H9 (cell line): Measurements from ENCODE around the gene KLHL15. TPM values are rescaled to one million over a fixed set of nuclear protein-coding genes. Genes with fewer than 3 reads are reported as not detected.

Experiments
- DNase-seq: peaks from one replicate; pipeline ENCODE4 v3.0.0-alpha.2; 2017
- H2AFZ ChIP-seq: one replicate; pipeline ENCODE4 v1.6.1; 2013; ENCODE audit warnings: mild to moderate bottlenecking, low read length, control low read depth, moderate library complexity
- H2AK5ac ChIP-seq: 2 replicates; pipeline ENCODE4 v1.6.1; 2013; ENCODE audit warnings: low read length, control low read depth, mixed read lengths; ENCODE audit not compliant: insufficient read length
- H2BK120ac ChIP-seq: one replicate; pipeline ENCODE4 v1.6.1; 2013; ENCODE audit warnings: low read depth, mild to moderate bottlenecking, low read length, control low read depth, inconsistent platforms; ENCODE audit not compliant: poor library complexity, severe bottlenecking
- H2BK12ac ChIP-seq: 2 replicates; pipeline ENCODE4 v1.6.1; 2013; ENCODE audit warnings: low read length, control low read depth, mixed read lengths, low read depth; ENCODE audit not compliant: insufficient read length
- H2BK15ac ChIP-seq: 2 replicates; pipeline ENCODE4 v1.6.1; 2013; ENCODE audit warnings: low read depth, low read length, control low read depth
- H2BK20ac ChIP-seq: one replicate; pipeline ENCODE4 v1.6.1; 2013; ENCODE audit warnings: low read depth, mild to moderate bottlenecking, low read length, control low read depth, inconsistent platforms; ENCODE audit not compliant: poor library complexity, severe bottlenecking
- H2BK5ac ChIP-seq: 2 replicates; pipeline ENCODE4 v1.6.1; 2013; ENCODE audit warnings: low read length, control low read depth, mixed read lengths; ENCODE audit not compliant: insufficient read length
- H3K14ac ChIP-seq: 2 replicates; pipeline ENCODE4 v1.6.1; 2013; ENCODE audit warnings: low read length, control low read depth; ENCODE audit not compliant: insufficient read depth
- H3K18ac ChIP-seq: 2 replicates; pipeline ENCODE4 v1.6.1; 2013; ENCODE audit warnings: low read depth, mild to moderate bottlenecking, mixed read lengths, low read length, control low read depth; ENCODE audit not compliant: insufficient read length
- H3K23ac ChIP-seq: 2 replicates; pipeline ENCODE4 v1.6.1; 2013; ENCODE audit warnings: low read length, control low read depth, mixed read lengths, low read depth; ENCODE audit not compliant: insufficient read length
- H3K23me2 ChIP-seq: 2 replicates; pipeline ENCODE4 v1.6.1; 2013; ENCODE audit warnings: low read depth, mild to moderate bottlenecking, mixed read lengths, low read length, control low read depth; ENCODE audit not compliant: insufficient read length, poor library complexity, severe bottlenecking
- H3K27ac ChIP-seq: 2 replicates; pipeline ENCODE4 v1.5.1; 2013; ENCODE audit warnings: low read length, control low read depth, mixed read lengths, low read depth; ENCODE audit not compliant: insufficient read length
- H3K27me3 ChIP-seq: 2 replicates; pipeline ENCODE4 v1.6.1; 2013; ENCODE audit warnings: low read length, control low read depth, inconsistent platforms; ENCODE audit not compliant: insufficient read depth
- H3K4ac ChIP-seq: 2 replicates; pipeline ENCODE4 v1.6.1; 2013; ENCODE audit warnings: low read depth, mild to moderate bottlenecking, control low read depth, inconsistent platforms, low read length, moderate library complexity
- H3K4me1 ChIP-seq: 2 replicates; pipeline ENCODE4 v1.6.1; 2013; ENCODE audit warnings: low read length, control low read depth, inconsistent platforms; ENCODE audit not compliant: insufficient read depth
- H3K4me2 ChIP-seq: 2 replicates; pipeline ENCODE4 v1.6.1; 2013; ENCODE audit warnings: low read length, control low read depth, mixed read lengths; ENCODE audit not compliant: insufficient read length, insufficient read depth
- H3K56ac ChIP-seq: 2 replicates; pipeline ENCODE4 v1.6.1; 2013; ENCODE audit warnings: low read depth, mild to moderate bottlenecking, mixed read lengths, low read length, control low read depth; ENCODE audit not compliant: insufficient read length
- H3K79me1 ChIP-seq: 2 replicates; pipeline ENCODE4 v1.6.1; 2013; ENCODE audit warnings: low read depth, mild to moderate bottlenecking, moderate library complexity, low read length, control low read depth, inconsistent platforms; ENCODE audit not compliant: insufficient read depth, poor library complexity, severe bottlenecking
- H3K79me2 ChIP-seq: 2 replicates; pipeline ENCODE4 v1.6.1; 2013; ENCODE audit warnings: low read length, control low read depth, inconsistent platforms; ENCODE audit not compliant: insufficient read depth
- H3K9ac ChIP-seq: 2 replicates; pipeline ENCODE4 v1.6.1; 2013; ENCODE audit warnings: low read length, control low read depth, mixed read lengths; ENCODE audit not compliant: insufficient read length; ENCODE audit errors: extremely low read depth
- H3K9me3 ChIP-seq: one replicate; pipeline ENCODE4 v1.6.1; 2013; ENCODE audit warnings: low read depth, low read length, inconsistent platforms; ENCODE audit not compliant: control insufficient read depth
- H3T11ph ChIP-seq: one replicate; pipeline ENCODE4 v1.6.1; 2013; ENCODE audit warnings: mild to moderate bottlenecking, low read length, control low read depth, inconsistent platforms
- H4K20me1 ChIP-seq: one replicate; pipeline ENCODE4 v1.6.1; 2013; ENCODE audit not compliant: control insufficient read depth, insufficient read length, insufficient read depth
- H4K5ac ChIP-seq: 2 replicates; pipeline ENCODE4 v1.6.1; 2013; ENCODE audit warnings: low read depth, mild to moderate bottlenecking, mixed read lengths, low read length, control low read depth; ENCODE audit not compliant: insufficient read length
- H4K8ac ChIP-seq: replicated peaks from 2 replicates; pipeline ENCODE4 v1.6.1; 2013; ENCODE audit warnings: low read length, control low read depth, mixed read lengths, low read depth; ENCODE audit not compliant: insufficient read length
- H4K91ac ChIP-seq: 2 replicates; pipeline ENCODE4 v1.6.1; 2013; ENCODE audit warnings: low read depth, mild to moderate bottlenecking, moderate library complexity, mixed read lengths, low read length, control low read depth; ENCODE audit not compliant: insufficient read length
- H3K27ac Mint-ChIP-seq, 3 experiments: 2 replicates in 2 of 3; 3 replicates in 1 of 3; pipeline ENCODE4 v1.8.0; 2020 to 2021; ENCODE audit warnings: mixed read lengths in 3 of 3, mild to moderate bottlenecking in 1 of 3, moderate library complexity in 1 of 3
- H3K27me3 Mint-ChIP-seq: 2 replicates; pipeline ENCODE4 v1.8.0; 2021; ENCODE audit warnings: low read depth, mild to moderate bottlenecking, moderate library complexity, mixed read lengths
- H3K36me3 Mint-ChIP-seq, 3 experiments: 2 replicates in 2 of 3; 3 replicates in 1 of 3; pipeline ENCODE4 v1.8.0; 2020 to 2021; ENCODE audit warnings: low read depth in 3 of 3, mixed read lengths in 3 of 3; ENCODE audit not compliant: insufficient read depth in 1 of 3
- H3K4me1 Mint-ChIP-seq, 2 experiments: 2 replicates each; pipeline ENCODE4 v1.8.0; 2020; ENCODE audit warnings: mixed read lengths in 2 of 2
- H3K4me3 Mint-ChIP-seq, 2 experiments: 2 replicates in 1 of 2; 3 replicates in 1 of 2; pipeline ENCODE4 v1.8.0; 2020 to 2021; ENCODE audit warnings: mild to moderate bottlenecking in 2 of 2, mixed read lengths in 2 of 2, moderate library complexity in 1 of 2
- H3K9me3 Mint-ChIP-seq, 2 experiments: 2 replicates in 1 of 2; 3 replicates in 1 of 2; pipeline ENCODE4 v1.8.0; 2020; ENCODE audit warnings: mild to moderate bottlenecking in 2 of 2, mixed read lengths in 2 of 2, moderate library complexity in 1 of 2
- WGBS: extraction: QIAGEN DNeasy Blood & Tissue Kit; methylation state at CpG from one replicate; pipeline ENCODE4 v1.1.7; 2013; ENCODE audit warnings: missing lambda C conversion rate, low lambda C conversion rate, mixed read lengths; ENCODE audit not compliant: insufficient read length; ENCODE audit errors: extremely low coverage; 5-methylcytosine and 5-hydroxymethylcytosine counted together
- total RNA-seq: library from RNA; stranded (reverse); gene quantifications from 2 replicates; pipeline ENCODE4 v1.2.1, GENCODE V29; 2021
- TF ChIP-seq, protein P1 (sequence below): fragments of 200-600 bp; sonication (generic); conservative IDR thresholded peaks from 3 replicates; pipeline ENCODE4 v1.8.0; 2021; ENCODE audit warnings: antibody characterized with exemption, mild to moderate bottlenecking

Gene KLHL15
- total RNA-seq, 1 experiment from 2014 or later = 19.0 TPM

DNA sequence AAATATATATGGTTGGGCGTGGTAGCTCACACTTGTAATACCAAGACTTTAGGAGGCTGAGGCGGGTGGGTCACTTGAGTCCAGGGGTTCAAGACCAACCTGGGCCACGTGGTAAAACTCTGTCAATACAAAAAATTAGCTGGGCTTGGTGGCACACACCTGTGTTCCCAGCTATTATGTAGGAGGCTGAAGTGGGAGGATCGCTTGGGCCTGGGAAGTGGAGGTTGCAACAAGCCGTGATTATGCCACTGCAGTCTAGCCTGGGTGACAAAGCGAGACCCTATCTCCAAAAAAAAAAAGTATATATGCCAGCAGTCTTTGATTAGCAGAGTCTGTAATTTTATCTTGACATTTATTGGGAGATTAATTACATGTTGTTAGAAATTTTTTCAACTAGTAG lies 36.5 kb upstream of the KLHL15 start:
- Histone ChIP-seq H2AK5ac (no peak overlapping the region), H3K79me2 (no peaks in the 10 kb centered on the region; the same call in 1 of the 2 replicates), H3K23ac (no peak overlapping the region), H3K23me2 (no peaks in the 10 kb centered on the region), H2AFZ (no peak overlapping the region), H4K8ac (no peak overlapping the region), H4K91ac (no peak overlapping the region), H2BK120ac (no peak overlapping the region), H3K9me3 (no peaks in the 10 kb centered on the region), H3K4me1 (no peaks in the 10 kb centered on the region), H3K27me3 (no peaks in the 10 kb centered on the region), H3K18ac (no peak overlapping the region), H2BK15ac (no peak overlapping the region), H3K4ac (no peak overlapping the region), H3K4me2 (no peak overlapping the region), H4K20me1 (no peaks in the 10 kb centered on the region), H2BK5ac (no peak overlapping the region), H3K56ac (no peak overlapping the region), H2BK12ac (no peak overlapping the region), H3K14ac (no peak overlapping the region), H2BK20ac (no peak overlapping the region), H3K27ac (no peak overlapping the region), H3T11ph (no peak overlapping the region), H4K5ac (no peak overlapping the region), H3K9ac (no peak overlapping the region), H3K79me1 (peaks cover 5% of the 10 kb centered on the region)
- no peaks in the 10 kb centered on the region; a peak in 1 of 4 replicates for H3K4me1 Mint-ChIP-seq
- no peak overlapping the region for H3K4me3 Mint-ChIP-seq
- peaks cover 66 to 95% (median 91%) of the 10 kb centered on the region in 3 experiments for H3K36me3 Mint-ChIP-seq
- no peak for DNase-seq
- no peak overlapping the region; a peak in 1 of 7 replicates for H3K27ac Mint-ChIP-seq
- TF ChIP-seq, protein P1, sequence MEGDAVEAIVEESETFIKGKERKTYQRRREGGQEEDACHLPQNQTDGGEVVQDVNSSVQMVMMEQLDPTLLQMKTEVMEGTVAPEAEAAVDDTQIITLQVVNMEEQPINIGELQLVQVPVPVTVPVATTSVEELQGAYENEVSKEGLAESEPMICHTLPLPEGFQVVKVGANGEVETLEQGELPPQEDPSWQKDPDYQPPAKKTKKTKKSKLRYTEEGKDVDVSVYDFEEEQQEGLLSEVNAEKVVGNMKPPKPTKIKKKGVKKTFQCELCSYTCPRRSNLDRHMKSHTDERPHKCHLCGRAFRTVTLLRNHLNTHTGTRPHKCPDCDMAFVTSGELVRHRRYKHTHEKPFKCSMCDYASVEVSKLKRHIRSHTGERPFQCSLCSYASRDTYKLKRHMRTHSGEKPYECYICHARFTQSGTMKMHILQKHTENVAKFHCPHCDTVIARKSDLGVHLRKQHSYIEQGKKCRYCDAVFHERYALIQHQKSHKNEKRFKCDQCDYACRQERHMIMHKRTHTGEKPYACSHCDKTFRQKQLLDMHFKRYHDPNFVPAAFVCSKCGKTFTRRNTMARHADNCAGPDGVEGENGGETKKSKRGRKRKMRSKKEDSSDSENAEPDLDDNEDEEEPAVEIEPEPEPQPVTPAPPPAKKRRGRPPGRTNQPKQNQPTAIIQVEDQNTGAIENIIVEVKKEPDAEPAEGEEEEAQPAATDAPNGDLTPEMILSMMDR = no peak
- H3K9me3 Mint-ChIP-seq = no peaks in the 10 kb centered on the region
- no CpG with 5 or more reads among the region's 6 CpGs for WGBS
- no peaks in the 10 kb centered on the region for H3K27me3 Mint-ChIP-seq
